GM23248 (cell line): ENCODE data around the gene PHLDB2.

Experiments used
- EZH2 ChIP-seq: fragments of 200-600 bp; sonication (generic); IDR thresholded peaks from 2 replicates; pipeline ENCODE4 v1.6.1; 2018; ENCODE audit warnings: antibody characterized with exemption, mild to moderate bottlenecking; ENCODE audit not compliant: insufficient read depth, poor library complexity, severe bottlenecking
- EZH2phosphoT487 ChIP-seq: fragments of 200-600 bp; sonication (generic); IDR thresholded peaks from 2 replicates; pipeline ENCODE4 v1.6.1; 2018; ENCODE audit warnings: antibody characterized with exemption, moderate library complexity, mild to moderate bottlenecking, low read depth; ENCODE audit not compliant: insufficient read depth

GRCh38 chr3:111984636-111985298, 125.7 kb downstream of the PHLDB2 start:
- TF ChIP-seq EZH2 (no peak), EZH2phosphoT487 (no peak)
